H4 (cell line): ENCODE results near the gene SHMT2. TPM values are rescaled to one million over a fixed set of nuclear protein-coding genes. Genes with fewer than 3 reads are reported as not detected.

ENCODE experiments used
- DNase-seq: peaks from one replicate; pipeline ENCODE4 v3.0.0-alpha.2; 2015; ENCODE audit warnings: low spot score
- total RNA-seq: library from RNA; depleted of rRNA; stranded (reverse); fragments of >200 nt; shearing (Covaris generic); gene quantifications from 2 replicates; pipeline ENCODE4 v1.2.3, GENCODE V29; 2014

The SHMT2 gene
- total RNA-seq, 1 experiment from 2014 or later: 250 TPM

- peak; percentile 51 for DNase-seq
Observed at GRCh38 chr12:57214398-57214781, 15.1 kb upstream of the SHMT2 start.

GRCh38 chr12:57215065-57215464, 14.4 kb upstream of the SHMT2 start:
- no peak for DNase-seq

- no peak for DNase-seq
Observed at GRCh38 chr12:57215668-57216013, 13.9 kb upstream of the SHMT2 start.

- no peak for DNase-seq
Observed at GRCh38 chr12:57216014-57216911, 13.2 kb upstream of the SHMT2 start, which contains the start of gene NXPH4. Gene NXPH4, plus strand, starts transcription at chr12:57216794. Its CDS starts 176 bp downstream, at chr12:57216970.

- no peak for DNase-seq
Observed at GRCh38 chr12:57216921-57217879, 12.3 kb upstream of the SHMT2 start.

- DNase-seq: no peak
Observed at GRCh38 chr12:57218030-57218853, 11.3 kb upstream of the SHMT2 start.

GRCh38 chr12:57219205-57219992, 10.1 kb upstream of the SHMT2 start:
- DNase-seq: no peak

- no peak for DNase-seq
Observed at GRCh38 chr12:57219993-57220754, 9.3 kb upstream of the SHMT2 start.

- no peak for DNase-seq
Observed at GRCh38 chr12:57220770-57221168, 8.7 kb upstream of the SHMT2 start.

- no peak for DNase-seq
Observed at GRCh38 chr12:57221169-57221917, 8.2 kb upstream of the SHMT2 start.

- no peak for DNase-seq
Observed at GRCh38 chr12:57222286-57223190, 7.0 kb upstream of the SHMT2 start.

- no peak for DNase-seq
Observed at GRCh38 chr12:57223191-57224165, 6.0 kb upstream of the SHMT2 start.

- no peak for DNase-seq
Observed at GRCh38 chr12:57224278-57224972, 5.1 kb upstream of the SHMT2 start.

GRCh38 chr12:57224973-57225679, 4.4 kb upstream of the SHMT2 start:
- no peak for DNase-seq

- no peak for DNase-seq
Observed at GRCh38 chr12:57225680-57226210, 3.8 kb upstream of the SHMT2 start.
